ENCODE results near the gene AIRE. TPM values are rescaled to one million over a fixed set of nuclear protein-coding genes. Genes with fewer than 3 reads are reported as not detected.

The AIRE gene
- total and polyA plus RNA-seq, 2 experiments from 2014 or later = 0.45 TPM; not detected in 1

DNA sequence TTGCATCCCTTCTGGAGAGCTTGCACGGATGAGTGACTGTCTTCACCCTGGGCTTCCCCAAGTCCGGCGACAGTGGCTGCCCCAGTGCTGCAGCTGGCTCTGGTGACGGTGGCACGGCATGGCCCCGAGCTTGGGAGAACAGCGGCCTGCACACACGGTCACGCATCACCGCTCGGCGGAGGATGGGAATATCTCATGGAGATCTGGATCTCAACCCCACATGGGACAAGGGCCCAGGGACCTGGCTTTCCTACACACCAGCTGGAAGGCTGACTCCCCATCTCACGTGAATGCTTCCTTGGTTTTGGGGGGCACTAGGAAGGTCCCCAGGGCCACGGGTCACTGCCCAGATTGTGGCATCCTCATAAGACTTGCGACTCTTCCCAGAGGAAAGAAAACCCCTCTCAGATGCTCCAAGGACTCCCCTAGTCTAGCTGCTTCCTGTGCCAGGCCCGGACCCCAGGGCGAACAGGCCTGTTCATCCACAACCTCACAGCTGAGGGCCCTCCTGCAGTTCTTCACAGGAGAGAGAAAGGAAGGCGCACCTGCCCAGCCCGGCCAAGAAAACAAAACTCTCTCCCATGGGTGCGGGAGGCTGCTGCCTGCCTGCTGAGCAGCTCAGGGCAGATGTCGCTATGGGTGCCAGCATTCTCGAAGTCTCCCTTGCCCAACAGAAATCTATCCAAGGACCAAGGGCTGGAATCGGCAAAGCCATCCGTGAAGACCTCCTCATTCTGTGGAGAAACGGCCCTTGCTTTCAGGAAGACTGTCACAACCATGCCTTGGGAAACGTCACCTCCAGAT, 43.6 kb downstream of the AIRE start:
- Histone ChIP-seq H3K27ac (peak overlapping the region; percentile 43), H3K36me3 (peaks cover 6% of the 10 kb centered on the region), H3K4me1 (ENCODE audit: low read depth) (no peaks in the 10 kb centered on the region), H3K27me3 (no peaks in the 10 kb centered on the region), H3K4me3 (no peak overlapping the region), H3K9me3 (ENCODE audit: low read depth) (no peaks in the 10 kb centered on the region)
- TF ChIP-seq, protein P1, sequence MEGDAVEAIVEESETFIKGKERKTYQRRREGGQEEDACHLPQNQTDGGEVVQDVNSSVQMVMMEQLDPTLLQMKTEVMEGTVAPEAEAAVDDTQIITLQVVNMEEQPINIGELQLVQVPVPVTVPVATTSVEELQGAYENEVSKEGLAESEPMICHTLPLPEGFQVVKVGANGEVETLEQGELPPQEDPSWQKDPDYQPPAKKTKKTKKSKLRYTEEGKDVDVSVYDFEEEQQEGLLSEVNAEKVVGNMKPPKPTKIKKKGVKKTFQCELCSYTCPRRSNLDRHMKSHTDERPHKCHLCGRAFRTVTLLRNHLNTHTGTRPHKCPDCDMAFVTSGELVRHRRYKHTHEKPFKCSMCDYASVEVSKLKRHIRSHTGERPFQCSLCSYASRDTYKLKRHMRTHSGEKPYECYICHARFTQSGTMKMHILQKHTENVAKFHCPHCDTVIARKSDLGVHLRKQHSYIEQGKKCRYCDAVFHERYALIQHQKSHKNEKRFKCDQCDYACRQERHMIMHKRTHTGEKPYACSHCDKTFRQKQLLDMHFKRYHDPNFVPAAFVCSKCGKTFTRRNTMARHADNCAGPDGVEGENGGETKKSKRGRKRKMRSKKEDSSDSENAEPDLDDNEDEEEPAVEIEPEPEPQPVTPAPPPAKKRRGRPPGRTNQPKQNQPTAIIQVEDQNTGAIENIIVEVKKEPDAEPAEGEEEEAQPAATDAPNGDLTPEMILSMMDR (IDR thresholded peaks at IDR 0.05; ENCODE audit: low read depth, low read length) = no peak
- no peak for DNase-seq (ENCODE audit: low read depth in 1 of 2, low spot score in 1 of 2)

- peak overlapping the region; percentile 43 for H3K27ac ChIP-seq
- H3K27me3 ChIP-seq = no peaks in the 10 kb centered on the region
- no peaks in the 10 kb centered on the region for H3K4me1 ChIP-seq (ENCODE audit: low read depth)
- H3K36me3 ChIP-seq = peaks cover 6% of the 10 kb centered on the region
- no peaks in the 10 kb centered on the region for H3K9me3 ChIP-seq (ENCODE audit: low read depth)
- TF ChIP-seq, protein P1 (IDR thresholded peaks at IDR 0.05; ENCODE audit: low read depth, low read length) = no peak
- H3K4me3 ChIP-seq = no peak overlapping the region
- DNase-seq (ENCODE audit: low read depth in 1 of 2, low spot score in 1 of 2) = no peak
These were observed 44.5 kb downstream of the AIRE start for GRCh38 chr21:44329971-44330681.

DNA sequence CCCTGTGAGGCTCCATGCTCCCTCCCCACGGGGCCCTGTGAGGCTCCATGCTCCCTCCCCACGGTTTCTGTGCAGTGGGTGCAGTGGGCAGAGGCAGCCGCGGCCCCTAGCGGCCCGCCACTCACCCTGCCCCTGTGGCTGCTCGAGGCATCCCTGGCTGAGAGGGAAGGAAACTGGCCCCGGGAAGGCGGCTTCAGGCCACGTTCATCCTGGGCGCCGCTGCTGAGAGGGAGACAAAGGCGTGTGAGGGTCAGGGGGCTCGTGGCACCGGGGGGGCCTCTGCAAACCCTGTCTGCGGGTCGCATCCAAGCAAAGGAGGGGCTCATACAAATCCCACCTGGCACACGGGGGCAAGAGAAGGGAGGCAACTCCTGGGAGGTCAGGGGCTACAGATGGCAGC, 45.0 kb downstream of the AIRE start:
- Histone ChIP-seq H3K27ac (peak overlapping the region; percentile 43), H3K9me3 (ENCODE audit: low read depth) (no peaks in the 10 kb centered on the region), H3K36me3 (peaks cover 3% of the 10 kb centered on the region), H3K4me3 (no peak overlapping the region), H3K4me1 (ENCODE audit: low read depth) (no peaks in the 10 kb centered on the region), H3K27me3 (no peaks in the 10 kb centered on the region)
- DNase-seq (ENCODE audit: low read depth in 1 of 2, low spot score in 1 of 2) = no peak
- TF ChIP-seq, protein P1 (IDR thresholded peaks at IDR 0.05; ENCODE audit: low read depth, low read length) = no peak

- peaks cover 1% of the 10 kb centered on the region for H3K36me3 ChIP-seq
These were observed 45.5 kb downstream of the AIRE start for GRCh38 chr21:44331209-44331608.

DNA sequence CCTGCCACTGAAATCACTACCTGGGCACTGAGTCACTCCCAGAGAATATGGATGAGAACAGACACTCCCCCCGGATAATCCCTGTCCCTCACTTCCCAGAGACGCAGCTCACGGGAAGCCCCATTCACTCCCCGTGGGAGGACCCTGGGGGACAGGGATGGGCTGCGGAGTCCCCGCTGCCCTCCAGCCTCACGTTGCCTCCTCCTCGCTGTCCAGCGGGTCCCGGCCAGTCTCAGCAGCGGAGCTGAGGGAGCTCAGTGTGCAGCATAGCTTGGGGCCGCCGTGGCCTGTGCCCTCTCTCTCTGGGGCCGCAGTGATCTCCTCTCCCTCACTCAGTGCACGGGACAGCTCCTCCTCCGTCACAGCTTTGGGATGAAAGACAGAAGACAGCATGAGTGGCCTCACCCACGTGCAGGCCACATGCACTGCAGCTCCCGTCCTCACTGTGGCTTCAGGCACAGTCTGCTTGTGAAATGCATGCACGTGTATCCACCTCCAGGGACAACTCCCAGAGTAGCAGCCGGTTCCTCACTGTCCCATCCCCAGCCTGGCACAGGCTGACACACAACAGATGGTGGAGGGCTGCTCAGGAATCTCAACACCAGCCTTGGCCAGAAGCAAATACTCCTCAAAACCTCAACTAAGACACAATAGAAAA, 46.1 kb downstream of the AIRE start:
- no peaks in the 10 kb centered on the region for H3K27me3 ChIP-seq
- H3K4me3 ChIP-seq = no peak overlapping the region
- H3K36me3 ChIP-seq = no peaks in the 10 kb centered on the region
- H3K27ac ChIP-seq = peak overlapping the region; percentile 39
- H3K9me3 ChIP-seq (ENCODE audit: low read depth) = no peaks in the 10 kb centered on the region
- TF ChIP-seq, protein P1 (IDR thresholded peaks at IDR 0.05; ENCODE audit: low read depth, low read length) = no peak
- H3K4me1 ChIP-seq (ENCODE audit: low read depth) = no peaks in the 10 kb centered on the region
- DNase-seq (ENCODE audit: low read depth in 1 of 2, low spot score in 1 of 2) = peak in 1 of 2 donors; percentile 20

More at GRCh38 chr21:44331209-44331608, 45.5 kb downstream of the AIRE start:
- Histone ChIP-seq H3K27ac (peak overlapping the region; percentile 39), H3K9me3 (ENCODE audit: low read depth) (no peaks in the 10 kb centered on the region), H3K27me3 (no peaks in the 10 kb centered on the region), H3K4me3 (no peak overlapping the region), H3K4me1 (ENCODE audit: low read depth) (no peaks in the 10 kb centered on the region)
- TF ChIP-seq, protein P1 (IDR thresholded peaks at IDR 0.05; ENCODE audit: low read depth, low read length) = no peak
- no peak for DNase-seq (ENCODE audit: low read depth in 1 of 2, low spot score in 1 of 2)

Data from cardiac muscle cell (in vitro differentiated cells and primary cell).